Measurements from ENCODE around the gene RSPO3. TPM values are rescaled to one million over a fixed set of nuclear protein-coding genes. Genes with fewer than 3 reads are reported as not detected.

Gene RSPO3
- total RNA-seq, 1 experiment from 2014 or later, result not detected

GRCh38 chr6:127180426-127180825, 62.0 kb downstream of the RSPO3 start:
- BruUV-seq (replicated peaks), result no TSS peak
- ChIA-PET POLR2A (no interaction called here), CTCF (no interaction called here)
- no peaks in the 10 kb centered on the region for H3K4me1 Mint-ChIP-seq (ENCODE audit: insufficient read depth, unreplicated experiment)
- H3K27ac Mint-ChIP-seq (ENCODE audit: low read depth, unreplicated experiment), result no peak overlapping the region
- no peak overlapping the region for H3K4me3 Mint-ChIP-seq (ENCODE audit: unreplicated experiment)
- no peak for TF ChIP-seq CTCF (IDR thresholded peaks at IDR 0.05; ENCODE audit: unreplicated experiment)
- H3K9me3 Mint-ChIP-seq (ENCODE audit: unreplicated experiment), result no peaks in the 10 kb centered on the region
- DNase-seq (ENCODE audit: unreplicated experiment), result no peak
- H3K27me3 Mint-ChIP-seq (ENCODE audit: insufficient read depth, unreplicated experiment), result peaks cover 95% of the 10 kb centered on the region
- intact Hi-C loops (cut with micrococcal nuclease), result no loop called here
- peaks cover 4% of the 10 kb centered on the region for H3K36me3 Mint-ChIP-seq (ENCODE audit: insufficient read depth, unreplicated experiment)

- Mint-ChIP-seq H3K9me3 (ENCODE audit: unreplicated experiment) (no peaks in the 10 kb centered on the region), H3K4me3 (ENCODE audit: unreplicated experiment) (no peak overlapping the region), H3K27me3 (ENCODE audit: insufficient read depth, unreplicated experiment) (peaks cover 95% of the 10 kb centered on the region), H3K27ac (ENCODE audit: low read depth, unreplicated experiment) (no peak overlapping the region), H3K4me1 (ENCODE audit: insufficient read depth, unreplicated experiment) (no peaks in the 10 kb centered on the region), H3K36me3 (ENCODE audit: insufficient read depth, unreplicated experiment) (peaks cover 4% of the 10 kb centered on the region)
- intact Hi-C loops (cut with micrococcal nuclease), result no loop called here
- BruUV-seq (replicated peaks), result no TSS peak
- no peak for DNase-seq (ENCODE audit: unreplicated experiment)
- POLR2A ChIA-PET, result no interaction called here
- CTCF ChIA-PET, result no interaction called here
- no peak for TF ChIP-seq CTCF (IDR thresholded peaks at IDR 0.05; ENCODE audit: unreplicated experiment)
Measured at GRCh38 chr6:127182501-127182900, 64.0 kb downstream of the RSPO3 start.

- no peak for DNase-seq (ENCODE audit: unreplicated experiment)
- no TSS peak for BruUV-seq (replicated peaks)
- POLR2A ChIA-PET, result interaction anchor here (0.9 kb wide), 1 partner anchor 81 kb away, joined by 4 read pairs; the partner anchor contains the start of gene RNF146
- no peak for TF ChIP-seq CTCF (IDR thresholded peaks at IDR 0.05; ENCODE audit: unreplicated experiment)
- intact Hi-C loops (cut with micrococcal nuclease), result no loop called here
- CTCF ChIA-PET, result interaction anchor here (1.0 to 1.9 kb wide), 3 partner anchors 58 to 381 kb away, joined by 3 to 9 read pairs (median 4); no protein-coding TSS in a partner anchor
- peaks cover 4% of the 10 kb centered on the region for H3K36me3 Mint-ChIP-seq (ENCODE audit: insufficient read depth, unreplicated experiment)
- H3K4me1 Mint-ChIP-seq (ENCODE audit: insufficient read depth, unreplicated experiment), result no peaks in the 10 kb centered on the region
- no peak overlapping the region for H3K27ac Mint-ChIP-seq (ENCODE audit: low read depth, unreplicated experiment)
- H3K9me3 Mint-ChIP-seq (ENCODE audit: unreplicated experiment), result no peaks in the 10 kb centered on the region
- H3K27me3 Mint-ChIP-seq (ENCODE audit: insufficient read depth, unreplicated experiment), result peaks cover 69% of the 10 kb centered on the region
- no peak overlapping the region for H3K4me3 Mint-ChIP-seq (ENCODE audit: unreplicated experiment)
Measured at GRCh38 chr6:127185437-127185995, 67.0 kb downstream of the RSPO3 start.

- Mint-ChIP-seq H3K27ac (ENCODE audit: low read depth, unreplicated experiment) (no peak overlapping the region), H3K4me1 (ENCODE audit: insufficient read depth, unreplicated experiment) (no peaks in the 10 kb centered on the region), H3K9me3 (ENCODE audit: unreplicated experiment) (no peaks in the 10 kb centered on the region), H3K4me3 (ENCODE audit: unreplicated experiment) (no peak overlapping the region), H3K27me3 (ENCODE audit: insufficient read depth, unreplicated experiment) (peaks cover 55% of the 10 kb centered on the region), H3K36me3 (ENCODE audit: insufficient read depth, unreplicated experiment) (peaks cover 2% of the 10 kb centered on the region)
- ChIA-PET POLR2A (no interaction called here), CTCF (interaction anchor here (0.6 to 2.4 kb wide), 5 partner anchors 17 to 1916 kb away, joined by 3 to 15 read pairs (median 3); no protein-coding TSS in a partner anchor)
- no TSS peak for BruUV-seq (replicated peaks)
- peak; percentile 53 for DNase-seq (ENCODE audit: unreplicated experiment)
- TF ChIP-seq CTCF (IDR thresholded peaks at IDR 0.05; ENCODE audit: unreplicated experiment), result peak; percentile 30
- intact Hi-C loops (cut with micrococcal nuclease), result loop anchor here (2.0 kb wide), 1 partner anchor 80 kb away; the partner anchor contains the start of gene RNF146
Measured at GRCh38 chr6:127186889-127187288, 68.4 kb downstream of the RSPO3 start.
